Measurements from ENCODE around the gene CCNF. TPM values are rescaled to one million over a fixed set of nuclear protein-coding genes. Genes with fewer than 3 reads are reported as not detected.

Gene CCNF
- total RNA-seq, 1 donor from 2014 or later, result 7.8 TPM

DNA sequence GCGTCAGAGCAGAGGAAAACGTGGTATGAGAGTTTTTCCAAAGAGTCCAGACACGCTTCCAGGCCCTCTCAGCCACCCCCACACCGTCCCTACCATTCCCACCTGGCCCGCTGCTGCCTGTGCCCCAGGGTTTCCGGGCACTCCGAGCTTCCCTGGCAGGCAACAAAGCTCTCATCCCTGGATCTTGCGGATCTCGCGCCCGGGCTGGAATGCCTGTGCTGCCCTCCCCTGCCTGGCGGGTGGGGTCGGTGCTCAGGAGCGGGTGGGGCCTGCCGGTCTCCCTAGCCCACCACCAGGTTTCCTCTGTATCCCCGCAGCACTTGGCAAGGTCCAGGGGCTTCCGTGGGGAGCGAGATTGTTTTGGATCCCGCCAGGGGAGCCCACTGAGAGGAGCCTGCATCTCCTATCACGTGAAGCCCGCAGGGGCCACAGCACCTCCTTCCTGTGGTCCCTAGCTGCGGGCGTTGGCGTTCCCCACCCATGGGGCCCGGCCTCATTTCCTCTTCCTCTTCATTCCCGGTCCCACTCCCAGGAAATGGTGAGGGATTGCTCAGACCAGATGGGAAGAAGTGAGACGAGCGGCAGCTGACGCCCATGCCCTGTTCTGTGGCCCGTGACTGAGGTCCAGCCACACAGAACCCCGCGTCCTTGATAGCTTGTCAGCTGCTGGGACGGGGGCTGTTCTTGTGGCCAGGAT is 56.7 kb downstream of the CCNF start:
- no peak for DNase-seq

DNA sequence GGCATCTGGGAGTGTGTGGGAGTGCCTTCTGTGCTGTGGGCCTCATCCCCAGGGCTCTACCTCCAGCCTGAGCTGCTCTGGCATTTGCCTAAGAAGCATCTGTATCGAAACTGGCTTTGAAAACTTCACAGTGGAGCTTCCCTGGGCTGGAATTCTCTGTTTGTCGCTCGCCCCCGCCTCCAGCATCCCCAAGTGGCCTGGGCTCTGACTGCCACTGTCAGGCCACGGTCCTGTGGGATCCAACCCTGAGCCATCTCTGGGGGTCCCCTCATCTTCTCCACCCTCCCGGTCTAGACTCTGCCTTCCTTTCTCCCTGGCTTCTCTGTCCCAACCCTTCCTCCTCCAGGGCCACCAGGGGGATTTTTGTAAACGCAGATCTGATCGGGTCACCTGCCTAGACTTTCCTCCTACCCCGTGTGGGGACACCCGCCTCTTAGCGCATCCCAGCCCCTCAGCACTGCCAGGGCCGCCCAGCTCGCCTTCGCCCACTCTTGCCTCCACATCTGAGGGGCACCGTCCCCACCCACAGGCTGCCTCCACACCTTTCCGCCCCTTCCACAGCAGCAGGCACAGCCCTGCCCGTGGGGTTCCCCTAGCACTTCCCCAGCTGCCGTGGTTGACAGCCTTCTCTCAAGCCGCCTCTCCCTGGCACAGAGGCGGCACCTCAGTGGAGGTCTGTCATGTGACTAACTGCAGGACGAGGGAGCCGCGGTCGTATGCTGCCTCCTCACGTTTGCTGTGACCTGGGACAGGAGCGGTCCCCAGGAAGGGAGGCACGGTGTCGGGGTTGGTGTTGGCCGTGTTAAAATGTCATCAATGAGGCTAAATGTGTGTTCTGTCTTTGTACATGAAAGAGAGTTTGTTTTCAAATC is 57.6 kb downstream of the CCNF start:
- no peak for DNase-seq

DNA sequence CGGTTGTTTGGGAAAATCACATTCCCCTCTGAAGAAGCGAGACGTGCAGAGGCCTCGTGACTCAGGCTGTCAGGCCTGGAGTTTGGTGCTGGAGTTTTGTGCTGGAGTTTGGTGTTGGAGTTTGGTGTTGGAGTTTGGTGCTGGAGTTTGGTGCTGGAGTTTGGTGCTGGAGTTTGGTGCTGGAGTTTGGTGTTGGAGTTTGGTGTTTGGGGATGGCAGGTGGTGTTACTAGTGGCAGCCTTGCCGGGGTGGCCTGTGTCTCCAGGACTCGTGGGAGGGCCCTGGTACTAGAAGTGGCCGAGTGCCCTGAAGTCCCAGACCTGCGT is 58.2 kb downstream of the CCNF start:
- DNase-seq, result no peak

DNA sequence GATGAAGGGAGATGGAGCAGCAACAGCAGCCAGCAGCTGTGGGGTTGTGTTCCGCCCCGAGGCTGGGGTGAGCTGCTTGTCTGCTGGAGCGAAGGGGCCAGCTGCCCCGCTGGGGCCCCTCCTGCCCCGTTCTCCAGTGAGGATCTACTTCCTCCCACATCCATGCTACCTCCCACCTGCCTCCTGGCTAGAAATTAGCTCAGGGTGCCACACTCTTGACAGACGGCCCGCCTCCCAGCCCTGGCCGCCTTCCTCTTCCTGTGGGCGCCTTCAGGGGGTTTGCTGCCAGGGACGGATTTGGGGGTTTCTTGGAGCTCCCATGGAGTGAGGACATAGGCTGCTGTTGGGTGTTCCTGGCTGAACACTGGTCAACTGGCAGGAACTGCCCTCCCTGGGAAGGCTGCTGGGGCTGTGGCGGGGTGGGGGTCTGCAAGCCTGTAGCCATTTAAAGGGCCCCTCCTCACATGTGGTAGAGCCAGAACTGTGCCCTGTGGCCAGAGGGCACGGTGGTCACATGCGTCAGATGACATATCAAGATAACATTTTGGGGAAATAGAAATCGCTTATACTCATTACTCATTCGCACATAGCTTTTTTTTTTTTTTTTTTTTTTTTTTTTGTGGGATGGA is 58.8 kb downstream of the CCNF start:
- DNase-seq, result no peak

DNA sequence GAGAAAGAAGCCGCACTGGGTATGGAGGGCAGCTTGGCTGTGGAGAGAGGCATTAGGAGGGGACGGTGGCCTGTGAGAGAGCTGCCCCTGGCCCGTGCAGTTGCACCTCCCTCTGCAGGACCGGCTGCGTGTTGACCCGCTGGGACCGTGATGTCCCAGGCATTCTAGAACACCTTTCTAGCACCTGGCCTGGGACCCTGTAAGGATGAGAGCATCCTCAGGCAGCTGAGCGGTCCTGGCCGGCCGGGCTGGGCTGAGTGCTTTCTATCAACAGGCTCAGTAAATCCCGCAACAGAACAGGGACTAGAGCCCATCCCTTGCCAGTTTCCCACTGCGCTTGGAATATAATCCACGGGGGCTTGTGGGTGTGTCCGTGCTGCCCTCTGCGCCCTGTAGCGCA is 60.3 kb downstream of the CCNF start:
- DNase-seq, result no peak

DNA sequence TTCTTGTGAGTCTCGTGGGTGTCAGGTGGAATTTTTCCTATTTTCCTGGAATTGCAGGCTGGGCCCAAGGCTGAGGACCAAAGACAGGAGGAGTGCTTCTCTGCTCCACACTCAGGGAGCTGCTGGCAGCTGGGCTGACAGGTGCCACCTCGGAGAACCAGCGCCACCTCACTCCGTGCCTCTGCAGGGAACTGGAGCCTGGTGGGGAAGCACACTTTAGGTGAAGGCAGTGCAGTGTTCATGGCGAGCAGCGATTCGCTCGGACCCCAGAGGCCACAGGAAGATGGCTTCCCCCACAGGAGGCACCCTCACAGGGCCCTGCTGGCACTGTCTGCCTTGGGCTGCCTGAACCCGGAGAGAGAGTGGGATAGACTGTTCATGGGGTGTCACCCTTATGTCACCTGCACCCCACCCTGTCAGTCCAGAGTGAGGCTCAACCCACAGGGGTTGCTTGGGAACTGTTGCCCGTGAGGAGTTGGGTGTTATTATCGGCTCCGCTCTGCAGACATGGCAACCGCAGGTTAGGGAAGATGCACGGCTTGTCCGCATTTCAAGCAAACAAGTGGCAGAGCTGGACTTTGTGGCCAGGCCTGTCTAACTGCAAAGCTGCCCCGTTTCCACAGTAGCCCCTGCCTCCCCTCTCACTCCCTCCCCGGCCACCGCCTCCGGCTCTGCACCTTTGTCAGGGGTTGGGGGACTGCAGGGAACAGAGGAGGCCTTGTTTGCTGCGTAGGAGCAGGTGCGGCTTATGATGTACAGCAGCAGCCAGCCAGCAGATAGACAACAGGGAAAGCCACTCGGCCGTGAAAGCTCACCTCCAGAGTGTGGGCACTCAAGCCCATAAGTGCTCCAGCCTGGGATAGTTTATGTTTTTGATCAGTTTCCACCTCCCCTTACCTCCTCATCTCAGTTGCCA is 61.2 kb downstream of the CCNF start:
- no peak for DNase-seq

DNA sequence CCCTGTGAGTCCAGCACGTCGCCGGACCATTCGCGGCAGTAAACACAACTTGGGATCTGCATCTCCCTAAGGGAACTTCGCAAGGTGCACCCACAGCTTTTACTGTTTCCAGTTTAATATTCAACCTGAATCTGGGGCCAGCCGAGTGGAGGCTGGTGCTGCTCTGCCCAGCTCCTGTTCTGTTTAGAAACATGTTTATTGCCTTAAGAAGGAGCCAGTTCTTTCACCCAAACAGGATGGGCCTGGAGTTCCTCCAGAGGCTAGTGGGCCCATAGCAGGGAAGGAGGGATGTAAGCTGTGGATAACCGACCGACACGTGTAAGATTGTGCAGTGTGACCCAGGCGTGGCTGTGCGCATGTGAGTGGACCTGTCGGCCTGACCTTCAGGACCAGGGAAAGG is 63.0 kb downstream of the CCNF start:
- no peak for DNase-seq

DNA sequence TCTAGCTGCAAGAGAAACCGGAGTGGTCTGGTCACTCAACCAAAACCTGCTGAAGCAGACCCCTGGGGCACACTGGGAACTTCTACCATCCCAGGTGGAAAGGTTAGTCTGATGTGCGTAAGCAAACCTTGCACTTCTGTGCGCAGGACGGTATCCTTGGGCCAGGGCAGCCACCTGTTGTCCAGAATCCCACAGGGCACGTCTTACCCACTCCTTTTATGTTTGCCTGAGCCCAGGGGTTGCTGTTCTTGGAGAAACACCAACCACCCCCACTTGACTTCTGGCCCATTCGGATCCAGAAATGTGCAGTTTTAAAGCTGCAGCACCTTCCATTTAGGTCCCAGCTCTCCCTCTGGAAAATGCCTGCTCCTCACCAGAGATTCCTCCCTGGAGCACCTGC is 64.4 kb downstream of the CCNF start:
- DNase-seq, result no peak

DNA sequence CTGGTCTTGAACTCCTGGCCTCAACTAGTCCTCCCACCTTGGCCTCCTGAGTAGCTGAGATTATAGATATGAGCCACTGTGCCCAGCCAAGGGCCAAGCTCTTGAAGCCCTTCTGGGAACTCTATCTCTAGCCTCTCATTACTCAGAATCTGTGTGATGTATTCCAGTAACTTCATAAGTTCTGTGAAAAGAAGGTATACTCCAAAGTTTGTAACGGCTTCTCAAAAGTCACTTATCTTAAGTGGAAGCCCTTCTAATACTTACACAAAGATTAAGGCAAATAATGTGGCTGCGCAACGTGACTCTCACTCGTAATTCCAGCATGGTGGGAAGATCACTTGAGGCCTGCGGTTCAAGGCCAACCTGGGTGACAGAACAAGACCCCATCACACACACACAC is 65.4 kb downstream of the CCNF start:
- DNase-seq, result no peak

DNA sequence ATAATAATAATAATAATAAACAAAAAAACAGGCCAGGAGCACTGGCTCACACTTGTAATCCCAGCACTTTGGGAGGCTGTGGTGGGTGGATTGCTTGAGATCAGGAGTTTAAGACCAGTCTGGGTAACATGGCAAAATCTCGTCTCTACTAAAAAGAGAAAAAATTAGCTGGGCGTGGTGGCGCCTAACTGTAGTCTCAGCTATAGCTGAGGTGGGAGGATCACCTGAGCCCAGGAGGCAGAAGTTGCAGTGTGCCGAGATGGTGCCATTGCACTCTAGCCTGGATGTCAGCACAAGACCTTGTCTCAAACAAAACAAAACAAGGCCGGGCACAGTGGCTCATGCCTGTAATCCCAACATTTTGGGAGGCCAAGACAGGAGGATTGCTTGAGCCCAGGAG is 65.8 kb downstream of the CCNF start:
- DNase-seq, result no peak

DNA sequence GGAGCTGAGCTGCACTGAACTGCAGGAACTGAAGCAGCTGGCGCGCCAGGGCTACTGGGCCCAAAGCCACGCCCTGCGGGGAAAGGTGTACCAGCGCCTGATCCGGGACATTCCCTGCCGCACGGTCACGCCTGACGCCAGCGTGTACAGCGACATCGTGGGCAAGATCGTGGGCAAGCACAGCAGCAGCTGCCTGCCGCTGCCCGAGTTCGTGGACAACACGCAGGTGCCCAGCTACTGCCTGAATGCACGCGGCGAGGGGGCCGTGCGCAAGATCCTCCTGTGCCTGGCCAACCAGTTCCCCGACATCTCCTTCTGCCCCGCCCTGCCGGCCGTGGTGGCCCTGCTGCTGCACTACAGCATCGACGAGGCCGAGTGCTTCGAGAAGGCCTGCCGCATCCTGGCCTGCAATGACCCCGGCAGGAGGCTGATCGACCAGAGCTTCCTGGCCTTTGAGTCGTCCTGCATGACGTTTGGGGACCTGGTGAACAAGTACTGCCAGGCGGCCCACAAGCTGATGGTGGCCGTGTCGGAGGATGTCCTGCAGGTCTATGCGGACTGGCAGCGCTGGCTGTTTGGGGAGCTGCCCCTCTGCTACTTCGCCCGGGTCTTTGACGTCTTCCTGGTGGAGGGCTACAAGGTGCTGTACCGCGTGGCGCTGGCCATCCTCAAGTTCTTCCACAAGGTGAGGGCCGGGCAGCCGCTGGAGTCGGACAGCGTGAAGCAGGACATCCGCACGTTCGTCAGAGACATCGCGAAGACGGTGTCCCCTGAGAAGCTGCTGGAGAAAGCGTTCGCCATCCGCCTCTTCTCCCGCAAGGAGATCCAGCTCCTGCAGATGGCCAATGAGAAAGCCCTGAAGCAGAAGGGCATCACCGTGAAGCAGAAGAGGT is 67.2 kb downstream of the CCNF start:
- no peak for DNase-seq

DNA sequence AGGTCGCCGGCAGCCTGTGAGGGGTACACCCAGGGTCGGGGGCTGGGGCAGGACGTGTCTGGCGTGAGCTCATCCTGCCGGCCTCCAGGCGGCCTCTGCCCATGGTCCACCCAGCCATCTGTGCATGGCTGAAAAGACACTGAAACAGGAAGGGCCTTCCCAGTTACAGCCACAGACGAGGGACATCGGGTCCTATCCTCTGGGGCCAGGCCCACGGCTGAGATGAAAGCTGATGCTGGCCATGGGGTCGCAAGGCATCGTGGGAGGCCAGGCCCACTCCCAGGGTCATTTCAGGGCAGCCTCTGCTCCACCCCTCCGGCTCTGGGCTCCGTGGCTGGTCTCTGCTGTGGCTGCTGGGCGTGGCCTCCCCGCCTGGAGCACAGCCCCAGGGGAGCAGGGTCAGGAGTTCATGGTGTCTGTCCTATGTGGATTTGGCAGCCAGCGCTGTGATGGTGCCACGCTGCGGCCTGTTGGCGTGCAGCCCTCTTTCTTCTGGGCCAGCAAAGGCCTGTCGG is 67.9 kb downstream of the CCNF start:
- DNase-seq, result no peak

DNA sequence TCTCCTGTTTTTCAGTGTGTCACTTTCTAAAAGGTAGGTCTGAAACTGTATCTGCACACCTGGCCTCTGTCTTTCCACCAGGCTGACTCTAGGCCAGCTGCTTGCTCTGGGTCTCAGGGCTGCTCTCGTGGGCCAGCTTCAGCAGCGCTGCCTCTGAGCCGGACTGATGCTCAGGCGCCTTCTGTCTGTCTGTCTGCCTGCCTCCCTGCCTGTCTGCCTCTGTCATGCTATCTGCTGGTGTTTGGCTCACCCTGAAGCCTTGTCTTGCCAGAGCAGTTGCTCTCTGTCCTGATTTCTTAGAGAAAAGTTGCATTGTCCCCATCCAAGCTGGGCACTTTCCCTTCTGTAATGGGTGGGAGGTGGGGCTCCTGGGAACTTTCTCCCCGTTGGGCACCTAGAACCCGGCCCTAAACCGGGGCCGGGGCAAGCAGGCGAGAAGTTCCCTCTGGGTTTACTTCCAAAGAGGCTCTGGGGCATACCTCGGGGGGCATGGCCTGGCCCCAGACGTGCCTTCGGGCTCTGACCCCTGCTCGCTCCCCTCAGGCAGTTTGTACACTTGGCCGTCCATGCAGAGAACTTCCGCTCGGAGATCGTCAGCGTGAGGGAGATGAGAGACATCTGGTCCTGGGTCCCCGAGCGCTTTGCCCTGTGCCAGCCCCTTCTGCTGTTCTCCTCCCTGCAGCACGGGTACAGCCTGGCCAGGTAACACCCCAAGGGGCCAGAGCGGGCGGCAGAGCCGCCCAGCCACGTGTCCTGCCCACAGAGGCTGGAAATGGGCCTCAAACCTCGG is 68.6 kb downstream of the CCNF start:
- DNase-seq, result no peak

DNA sequence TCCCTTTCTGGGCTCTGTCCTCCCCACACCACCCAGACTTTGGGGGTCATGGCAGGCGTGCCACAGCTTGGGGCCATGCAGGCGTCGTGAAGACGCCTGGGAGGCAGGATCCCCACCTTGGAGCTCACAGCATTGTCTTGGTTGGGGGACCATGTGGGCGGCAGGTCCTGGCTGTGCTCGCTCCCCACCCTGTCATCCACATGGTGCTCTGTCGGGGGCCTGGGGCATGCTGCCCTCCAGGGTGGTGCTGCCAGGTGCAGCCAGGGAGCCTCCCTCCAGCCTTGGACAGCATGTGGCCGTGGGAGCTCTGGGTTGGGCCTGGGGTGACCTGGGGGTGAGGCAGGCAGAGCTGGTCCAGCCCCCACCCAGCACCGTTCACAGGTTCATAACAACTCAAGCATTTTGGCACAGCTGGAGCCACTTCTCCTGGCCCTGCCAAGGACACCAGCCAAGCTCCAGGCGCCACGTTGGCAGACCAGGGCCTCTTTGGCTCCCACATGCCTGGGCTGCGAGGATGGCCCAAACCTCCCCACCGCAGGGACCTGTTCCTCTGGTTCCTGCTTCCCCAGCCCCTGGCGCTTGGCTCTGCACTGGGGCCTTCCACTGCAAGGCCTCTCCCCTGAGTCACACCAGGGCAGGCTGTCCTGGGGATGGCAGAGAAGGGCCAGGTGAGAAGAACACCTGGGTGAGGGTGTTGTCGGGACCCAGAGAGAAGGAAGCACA is 69.4 kb downstream of the CCNF start:
- DNase-seq, result no peak

DNA sequence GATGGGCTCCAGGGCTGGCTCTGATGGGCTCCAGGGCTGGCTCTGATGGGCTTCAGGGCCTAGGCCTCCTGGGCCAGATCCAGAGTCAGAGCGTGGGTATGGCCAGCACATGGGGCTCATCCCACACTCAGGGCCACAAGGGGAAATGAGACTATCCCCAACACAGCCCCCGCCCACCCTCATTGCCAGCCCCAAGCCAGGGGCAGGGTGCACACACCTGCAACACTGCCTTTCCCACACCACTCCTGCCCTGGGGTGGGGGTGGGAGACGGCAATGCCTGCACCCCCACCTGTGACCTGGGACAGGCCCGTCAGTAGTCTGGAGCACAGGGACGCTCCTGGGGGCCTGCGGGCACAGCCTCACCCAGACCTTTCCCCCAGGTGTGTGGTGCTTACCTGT is 70.2 kb downstream of the CCNF start:
- DNase-seq, result no peak

DNA sequence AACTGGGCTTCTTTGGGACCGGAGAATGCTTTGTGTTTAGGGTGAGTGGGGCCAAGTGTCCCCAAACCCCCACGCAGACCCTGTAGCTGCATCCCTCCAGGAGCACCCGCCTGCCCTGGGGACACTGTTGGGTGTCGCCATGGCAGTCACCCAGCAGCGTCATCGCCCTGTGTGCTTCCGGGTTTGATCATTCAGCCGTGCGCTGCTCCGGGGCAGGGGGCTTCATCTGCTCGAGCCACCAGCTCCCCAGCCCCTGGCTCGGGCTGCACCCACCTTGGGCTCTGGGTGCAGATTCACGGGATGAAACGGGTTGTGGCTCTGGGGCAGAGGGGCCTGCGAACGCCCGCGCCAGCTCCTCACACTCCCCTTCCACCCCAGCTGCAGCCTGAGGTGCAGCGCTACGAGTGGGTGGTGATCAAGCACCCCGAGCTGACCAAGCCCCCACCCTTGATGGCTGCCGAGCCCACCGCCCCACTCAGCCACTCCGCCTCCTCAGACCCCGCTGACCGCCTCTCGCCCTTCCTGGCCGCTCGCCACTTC is 70.7 kb downstream of the CCNF start:
- no peak for DNase-seq

DNA sequence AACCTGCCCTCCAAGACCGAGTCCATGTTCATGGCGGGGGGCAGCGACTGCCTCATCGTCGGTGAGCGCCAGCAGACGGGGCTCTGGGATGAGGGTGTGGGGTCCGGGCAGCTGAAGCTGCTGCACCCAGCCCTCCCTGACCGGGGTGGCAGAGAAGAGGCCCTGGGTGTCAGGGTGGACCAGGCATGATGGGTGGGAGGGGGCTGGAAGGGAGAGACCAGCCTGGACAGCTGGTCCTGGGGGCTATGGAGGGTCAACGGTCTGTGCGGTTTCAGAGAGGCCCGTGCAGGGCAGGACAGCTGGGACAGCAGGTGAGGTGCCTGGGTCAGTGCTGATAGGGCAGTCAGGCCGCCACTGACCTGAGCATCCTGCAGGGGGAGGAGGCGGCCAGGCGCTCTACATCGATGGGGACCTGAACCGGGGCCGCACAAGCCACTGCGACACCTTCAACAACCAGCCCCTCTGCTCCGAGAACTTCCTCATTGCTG is 71.2 kb downstream of the CCNF start:
- DNase-seq, result no peak

DNA sequence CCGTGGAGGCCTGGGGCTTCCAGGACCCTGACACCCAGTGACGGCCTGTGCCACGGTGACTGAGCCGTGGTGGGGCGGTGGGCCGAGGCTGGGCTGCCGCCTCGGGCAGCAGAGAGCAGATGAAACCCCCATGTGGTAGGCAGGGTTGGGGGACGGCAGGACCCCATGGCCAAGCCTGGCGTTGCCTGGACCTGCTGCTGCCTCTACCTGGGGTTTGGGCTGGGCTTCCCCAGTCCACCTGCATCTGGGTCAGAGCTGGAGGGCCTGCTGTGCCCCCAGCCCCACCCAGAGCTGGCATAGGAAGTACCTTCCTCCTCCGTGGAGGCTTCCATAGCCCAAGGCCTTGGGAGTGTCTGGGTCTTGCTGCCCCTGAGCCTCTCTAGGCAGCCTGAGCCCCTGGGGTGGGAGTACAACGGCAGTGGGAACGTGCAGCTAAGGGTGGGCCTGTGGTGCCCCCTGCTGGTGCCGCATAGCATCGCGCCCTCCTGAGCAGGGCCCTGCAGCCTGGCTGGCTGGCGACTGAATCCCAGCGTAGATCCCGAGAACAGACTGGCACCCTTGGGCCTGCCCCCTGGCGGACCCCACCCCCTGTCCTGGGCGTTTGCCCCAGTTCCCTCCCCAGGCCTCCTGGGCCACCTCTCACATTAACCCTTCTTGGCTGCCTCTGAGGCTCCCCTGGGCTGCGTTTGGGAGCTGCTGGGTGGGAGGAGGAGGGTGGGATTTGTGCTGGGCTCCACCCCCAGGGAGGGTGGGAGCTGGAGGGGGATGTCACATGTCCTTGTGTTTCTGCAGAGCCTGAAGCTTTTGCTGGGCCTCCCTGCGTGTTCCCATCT is 71.9 kb downstream of the CCNF start:
- DNase-seq, result peak; percentile 72

Data from skin of body (tissue), 2 donors.